ENCODE results near the gene BCL7A. TPM values are rescaled to one million over a fixed set of nuclear protein-coding genes. Genes with fewer than 3 reads are reported as not detected.
"Not testable (repeated sequence)": the region's sequence is repeated elsewhere in the genome, so short reads cannot be mapped to it uniquely, and the experiment has no call there.

BCL7A gene
- total RNA-seq = 1 to 10 TPM; 3.3 to 7.6 TPM
- long read RNA-seq, donor 1, partial matches to known transcripts = 0 of 2 reads
- long read RNA-seq, donor 1, other reads (novel, unspliced or antisense) = 0 of 2 reads
- long read RNA-seq, donor 2, full-length matches to known transcripts = 21 of 23 reads
- long read RNA-seq, donor 2, partial matches to known transcripts = 0 of 23 reads
- long read RNA-seq, donor 2, other reads (novel, unspliced or antisense) = 2 of 23 reads

DNA sequence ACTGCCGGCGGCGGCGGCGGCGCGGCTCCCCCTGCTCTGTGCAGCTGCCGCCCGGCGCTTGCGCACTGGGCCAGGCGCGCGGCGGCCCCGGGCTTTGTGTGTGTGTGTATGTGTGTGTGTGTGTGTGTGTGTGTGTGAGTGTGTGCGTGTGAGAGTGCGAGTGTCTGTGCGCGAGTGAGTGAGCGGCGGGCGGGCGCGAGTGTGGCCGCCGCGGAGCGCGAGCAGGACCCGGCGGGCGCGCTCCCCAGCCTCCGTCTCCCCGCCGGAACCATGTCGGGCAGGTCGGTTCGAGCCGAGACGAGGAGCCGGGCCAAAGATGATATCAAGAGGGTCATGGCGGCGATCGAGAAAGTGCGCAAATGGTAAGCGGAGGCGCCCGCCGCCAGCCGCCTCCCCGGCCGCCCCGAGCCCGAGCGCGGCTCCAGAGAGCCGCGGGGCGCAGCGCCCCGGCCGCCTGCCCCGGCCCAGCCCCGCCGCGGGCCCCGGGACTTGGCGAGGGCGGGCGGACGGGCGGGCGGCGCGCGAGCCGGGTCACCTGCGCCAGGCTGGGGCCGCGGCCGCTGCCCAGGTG lies at the start of gene BCL7A:
TSS of gene BCL7A (plus strand) at position 63 of the 571 bp plus-strand sequence. CDS start at position 271, 208 bp downstream.
- intact Hi-C loops (cut with DNase I) = loop anchor here (5.0 to 10.0 kb wide), 2 partner anchors 67 to 105 kb away; partner anchors contain the start of gene CFAP251 (in 1 of the 2)
- peak; percentile 88 for DNase-seq (ENCODE audit: low spot score)

- intact Hi-C loops (cut with DNase I) = no loop called here
- no peak for DNase-seq (ENCODE audit: low spot score)
These were observed 47.4 kb upstream of the BCL7A start for GRCh38 chr12:121974026-121974985.

DNA sequence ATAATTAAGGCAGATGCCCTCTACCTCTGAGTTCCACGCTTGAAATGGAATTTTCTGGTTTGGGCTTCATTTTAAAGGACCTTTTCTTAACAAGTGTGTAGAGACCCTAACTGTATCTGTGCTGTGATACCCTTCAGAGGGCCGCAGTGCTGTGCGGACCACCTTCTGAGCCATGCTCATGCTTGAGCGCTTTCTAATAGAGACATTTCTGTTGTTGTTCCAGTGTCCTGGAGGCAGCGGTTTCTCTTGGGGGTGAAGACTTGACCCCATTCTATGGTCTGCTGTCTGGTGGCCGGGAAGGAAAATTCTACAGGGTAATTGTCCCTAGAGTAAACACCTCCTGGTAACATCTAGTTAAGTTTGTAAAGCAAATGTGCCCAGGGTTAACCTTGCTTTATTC lies 46.7 kb upstream of the BCL7A start:
- DNase-seq (ENCODE audit: low spot score) = no peak
- intact Hi-C loops (cut with DNase I) = no loop called here

GRCh38 chr12:121976950-121977349 lies 44.7 kb upstream of the BCL7A start:
- no peak for DNase-seq (ENCODE audit: low spot score)
- intact Hi-C loops (cut with DNase I) = no loop called here

GRCh38 chr12:121980191-121980891 lies 41.3 kb upstream of the BCL7A start:
- DNase-seq (ENCODE audit: low spot score) = peak; percentile 79
- intact Hi-C loops (cut with DNase I) = no loop called here

DNA sequence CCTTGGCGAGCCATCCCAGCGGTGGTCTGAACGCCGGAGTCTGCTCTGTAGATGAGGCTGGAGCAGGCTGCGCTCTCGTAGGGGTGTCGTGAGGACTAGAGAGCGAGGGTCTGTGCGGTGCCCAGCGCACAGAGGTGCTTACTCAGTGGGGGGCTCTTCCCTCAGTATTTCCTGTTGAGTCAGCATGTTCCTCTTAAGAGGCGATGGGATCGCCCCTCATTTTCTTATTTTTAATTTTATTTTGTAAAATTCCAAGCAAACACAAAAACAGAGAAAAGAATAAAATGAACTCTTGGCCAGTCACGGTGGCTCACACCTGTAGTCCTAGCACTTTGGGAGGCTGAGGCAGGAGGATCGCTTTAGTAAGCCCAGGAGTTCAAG lies 40.8 kb upstream of the BCL7A start:
- no peak for DNase-seq (ENCODE audit: low spot score)
- intact Hi-C loops (cut with DNase I) = no loop called here

DNA sequence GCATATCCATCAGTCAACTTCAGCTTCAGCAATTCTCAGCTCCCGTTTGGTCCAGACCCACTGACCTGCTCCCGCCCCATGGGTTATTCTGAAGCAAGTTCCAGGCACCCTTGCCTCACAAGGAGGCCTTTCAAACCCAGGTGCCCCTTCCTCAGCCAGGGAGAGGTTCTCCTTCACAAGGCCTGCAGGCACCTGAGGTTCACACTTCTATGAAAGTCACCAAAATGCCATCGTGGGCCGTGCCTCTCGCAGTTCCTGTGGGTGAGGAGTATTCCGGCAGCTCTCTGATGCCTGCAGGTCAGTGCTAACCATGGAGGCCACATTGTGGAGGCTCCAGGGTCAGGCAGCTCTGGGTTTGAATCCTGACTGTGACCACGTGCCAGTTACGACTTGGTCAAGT lies 40.2 kb upstream of the BCL7A start:
- peak; percentile 71 for DNase-seq (ENCODE audit: low spot score)
- intact Hi-C loops (cut with DNase I) = no loop called here

DNA sequence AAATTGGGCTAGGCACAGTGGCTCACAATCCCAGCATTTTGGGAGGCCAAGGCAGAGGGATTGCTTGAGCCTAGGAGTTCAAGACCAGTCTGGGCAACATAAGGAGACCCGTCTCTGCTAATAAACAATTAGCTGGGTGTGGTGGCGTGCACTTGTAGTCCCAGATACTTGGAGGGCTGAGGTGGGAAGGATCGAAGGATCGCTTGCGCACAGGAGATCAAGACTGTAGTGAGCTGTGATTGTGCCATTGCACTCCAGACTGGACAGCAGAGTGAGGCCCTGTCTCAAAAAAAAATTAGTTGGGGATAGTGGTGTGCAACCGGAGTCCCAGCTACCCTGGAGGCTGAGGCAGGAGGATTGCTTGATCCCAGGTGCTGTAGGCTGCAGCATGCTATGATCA lies 38.7 kb upstream of the BCL7A start:
- intact Hi-C loops (cut with DNase I) = no loop called here
- DNase-seq (ENCODE audit: low spot score) = peak; percentile 14

DNA sequence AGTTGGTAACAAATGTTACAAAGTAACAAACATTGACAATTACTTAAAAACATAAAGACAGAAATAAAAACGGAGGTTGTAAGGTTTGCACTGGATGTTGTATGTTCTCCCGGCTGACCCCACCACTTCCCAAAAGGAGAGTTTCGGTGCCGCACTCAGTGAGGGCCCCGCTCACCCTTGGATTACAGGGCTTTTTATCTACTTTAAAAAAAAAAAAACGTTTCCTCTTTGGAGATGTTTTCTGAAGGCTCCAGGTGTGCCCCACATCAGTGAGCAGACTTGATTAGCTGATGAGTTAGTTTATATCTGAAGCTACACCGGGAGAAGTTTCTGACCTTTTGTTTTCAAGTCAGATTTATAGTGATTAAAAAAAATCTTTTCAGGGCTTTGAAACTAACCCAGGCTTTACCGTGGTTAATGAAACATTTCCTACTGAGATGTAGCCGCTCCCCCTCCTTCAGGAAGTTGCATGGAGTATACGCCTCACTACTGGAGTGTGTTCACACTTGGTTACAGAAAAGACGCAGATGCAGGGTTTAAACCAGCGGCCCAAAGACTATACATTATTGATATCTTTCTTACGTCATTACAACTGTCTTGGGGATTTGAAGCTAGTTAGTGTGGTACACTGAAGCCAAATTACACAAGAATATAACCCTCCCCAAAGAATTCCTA lies 38.0 kb upstream of the BCL7A start:
- DNase-seq (ENCODE audit: low spot score) = peak; percentile 36
- intact Hi-C loops (cut with DNase I) = no loop called here

DNA sequence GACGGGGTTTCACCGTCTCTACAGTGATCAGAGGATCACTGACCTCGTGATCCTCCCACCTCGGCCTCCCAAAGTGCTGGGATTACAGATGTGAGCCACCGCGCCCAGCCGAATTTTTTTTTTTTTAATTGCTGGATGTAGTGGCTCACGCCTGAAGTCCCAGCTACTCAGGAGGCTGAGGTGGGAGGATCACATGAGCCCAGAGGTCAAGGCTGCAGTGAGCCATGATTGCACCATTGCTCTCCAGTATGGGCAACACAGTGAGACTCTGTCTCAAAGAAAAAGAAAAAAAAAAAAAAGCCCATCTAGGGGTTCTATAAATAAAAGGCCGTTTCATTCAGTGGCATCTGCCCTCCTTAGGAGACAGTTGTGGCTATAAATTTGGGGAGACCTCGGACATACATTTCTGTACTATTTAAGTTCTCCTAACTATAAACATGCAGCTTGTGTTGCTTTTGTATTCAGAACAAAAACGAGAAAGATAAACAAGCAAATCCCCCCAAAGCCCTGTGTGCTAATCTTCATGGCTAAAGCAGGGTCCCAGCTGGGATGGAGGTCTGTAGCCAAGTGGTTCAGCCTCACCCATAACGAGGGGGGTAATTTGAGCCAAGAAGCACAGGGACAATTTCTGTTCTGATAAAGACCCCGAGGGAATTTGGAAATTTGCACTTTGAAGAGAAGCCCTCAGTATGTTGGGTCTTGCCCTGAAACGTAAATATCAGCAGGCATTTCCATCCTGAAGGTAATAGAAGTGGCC lies 35.0 kb upstream of the BCL7A start:
- intact Hi-C loops (cut with DNase I) = no loop called here
- DNase-seq (ENCODE audit: low spot score) = peak; percentile 22

- intact Hi-C loops (cut with DNase I); DNase-seq (ENCODE audit: low spot score): not testable (repeated sequence)
These were observed 33.2 kb upstream of the BCL7A start for GRCh38 chr12:121988519-121988918.

GRCh38 chr12:121989276-121990113 lies 32.2 kb upstream of the BCL7A start:
- intact Hi-C loops (cut with DNase I) = no loop called here
- DNase-seq (ENCODE audit: low spot score) = peak; percentile 34

GRCh38 chr12:121990114-121990647 lies 31.5 kb upstream of the BCL7A start:
- peak; percentile 69 for DNase-seq (ENCODE audit: low spot score)

DNA sequence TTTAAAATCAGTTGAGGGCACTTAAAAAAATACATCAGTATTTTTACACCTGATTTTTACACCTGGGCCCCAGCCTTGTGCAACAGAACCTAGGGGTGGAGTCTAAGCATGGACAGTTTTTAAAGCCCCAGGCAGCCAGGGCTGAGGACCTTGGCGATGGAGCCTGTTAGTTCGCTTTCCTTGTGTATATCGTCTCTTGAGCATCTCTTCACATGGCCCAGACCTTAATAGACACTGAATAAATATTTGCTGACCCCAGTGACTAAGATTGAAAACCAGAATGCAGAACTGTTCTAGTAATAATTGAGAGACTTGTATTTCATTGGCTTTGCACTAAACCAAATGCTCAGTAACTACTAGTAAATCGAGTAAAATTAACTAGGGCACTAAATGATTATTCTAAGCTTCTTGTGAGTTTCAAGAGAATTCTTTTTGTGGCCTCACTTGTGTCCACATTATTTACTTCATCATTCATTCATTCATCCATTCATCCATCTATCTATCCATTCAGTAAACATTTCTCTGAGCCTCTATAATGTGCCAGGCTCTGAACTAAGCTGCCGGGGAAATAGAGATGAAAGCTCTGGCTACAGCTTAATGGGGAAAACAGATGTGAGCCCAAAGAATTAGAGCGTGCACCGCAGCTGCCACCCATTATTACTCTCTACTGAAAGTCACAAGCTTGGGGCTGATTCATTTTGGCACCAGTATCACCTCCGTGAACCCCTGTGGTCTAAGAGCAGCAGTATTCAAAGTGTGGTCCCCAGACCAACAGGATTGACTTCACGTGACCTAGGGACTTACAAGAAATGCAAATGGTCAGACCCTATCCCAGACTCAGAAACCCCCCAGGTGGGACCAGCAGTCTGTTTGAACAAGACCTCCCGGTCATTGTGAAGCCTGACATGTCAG lies 30.7 kb upstream of the BCL7A start:
- intact Hi-C loops (cut with DNase I) = no loop called here
- DNase-seq (ENCODE audit: low spot score) = peak; percentile 29

More at GRCh38 chr12:121990114-121990647, 31.5 kb upstream of the BCL7A start:
- intact Hi-C loops (cut with DNase I) = no loop called here

DNA sequence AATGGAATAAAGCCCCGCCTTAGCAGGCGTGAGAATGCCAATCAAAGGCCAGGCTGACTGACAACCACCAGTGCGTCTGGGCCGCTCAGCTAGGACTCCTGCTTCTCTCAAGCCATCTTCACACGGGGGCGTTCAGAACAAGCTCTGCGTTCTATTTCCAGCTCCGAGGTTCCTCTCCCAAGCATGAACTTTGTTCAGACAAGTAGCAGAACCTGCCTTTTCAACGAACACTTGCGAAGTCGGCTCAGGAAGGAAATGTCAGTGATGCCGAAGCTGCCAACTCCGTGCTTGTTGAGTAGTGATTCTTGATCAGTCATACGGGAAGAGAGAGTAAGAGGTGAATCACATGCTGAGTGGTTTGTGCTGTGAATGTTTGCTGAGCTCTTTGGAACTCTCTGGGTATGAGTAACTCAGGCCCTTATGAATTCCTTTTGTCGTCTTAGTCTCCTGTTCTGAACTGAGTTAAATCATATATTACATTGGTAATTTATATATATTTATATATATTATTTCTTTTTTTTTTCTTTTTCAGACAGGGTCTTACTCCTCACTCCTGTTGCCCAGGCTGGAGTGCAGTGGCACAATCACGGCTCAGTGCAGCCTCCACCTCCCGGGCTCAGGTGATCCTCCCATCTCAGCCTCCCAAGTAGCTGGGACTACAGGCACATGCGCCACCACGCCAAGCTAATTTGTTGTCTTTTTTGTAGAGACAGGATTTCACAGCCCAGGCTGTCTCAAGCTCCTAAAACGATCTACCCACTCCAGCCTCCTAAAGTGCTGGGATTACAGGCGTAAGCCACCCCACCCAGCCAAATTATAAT lies 29.4 kb upstream of the BCL7A start:
- intact Hi-C loops (cut with DNase I) = no loop called here

More for the DNA sequence above, 29.4 kb upstream of the BCL7A start:
- peak; percentile 75 for DNase-seq (ENCODE audit: low spot score)
